Liver (tissue), 3 donors: ENCODE measurements around the gene RICTOR.

Experiments
- CTCF ChIP-seq: fragments of 150-350 bp; IDR thresholded peaks from 2 replicates; pipeline ENCODE4 v1.5.1; 2017; ENCODE audit warnings: improper control_type of control experiment, low read depth, low read length; ENCODE audit not compliant: missing input control
- EGR1 ChIP-seq, 2 donors: IDR thresholded peaks; 2 replicates each; pipeline ENCODE4 v1.6.1; 2016 to 2018; ENCODE audit warnings: antibody characterized with exemption in 2 of 2, low read depth in 2 of 2
- FOXA1 ChIP-seq: IDR thresholded peaks from 2 replicates; pipeline ENCODE4 v1.6.1; 2016; ENCODE audit warnings: antibody characterized with exemption
- GABPA ChIP-seq, 2 donors: IDR thresholded peaks in 1 of 2; conservative IDR thresholded peaks in 1 of 2; 2 replicates each; pipeline ENCODE4 v1.6.1; 2016; ENCODE audit warnings: antibody characterized with exemption in 2 of 2, mild to moderate bottlenecking in 1 of 2, moderate library complexity in 1 of 2
- HNF4G ChIP-seq: IDR thresholded peaks from 2 replicates; pipeline ENCODE4 v1.6.1; 2016; ENCODE audit warnings: antibody characterized with exemption
- RAD21 ChIP-seq, 2 donors: IDR thresholded peaks; 2 replicates each; pipeline ENCODE4 v1.6.1; 2016; ENCODE audit warnings: antibody characterized with exemption in 2 of 2, mild to moderate bottlenecking in 2 of 2
- TF ChIP-seq, protein P1 (sequence below): IDR thresholded peaks from 2 replicates; pipeline ENCODE4 v1.6.1; 2016; ENCODE audit warnings: antibody characterized with exemption, mild to moderate bottlenecking
- donor health status: healthy.
- donor health status: healthy.

DNA sequence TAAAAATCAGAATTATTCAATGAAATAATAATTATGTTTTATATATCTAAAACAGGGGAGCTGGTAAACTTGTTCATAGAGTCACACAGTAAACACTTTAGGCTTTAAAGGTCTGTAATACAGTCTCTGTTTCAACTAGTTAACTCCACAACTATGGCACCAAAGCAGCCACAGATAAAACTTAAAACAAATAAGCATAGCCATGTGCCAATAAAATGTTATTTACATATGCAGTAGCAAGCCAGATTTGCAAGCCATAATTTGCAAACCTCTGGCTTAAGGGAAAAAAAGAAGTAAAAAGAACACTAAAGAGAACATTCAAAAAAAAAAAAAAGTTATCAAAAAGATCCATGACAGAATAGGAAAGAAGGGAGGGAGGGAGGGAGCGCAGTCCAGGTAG is 24.9 kb downstream of the RICTOR start:
- TF ChIP-seq CTCF = no peak
- TF ChIP-seq FOXA1 = no peak
- TF ChIP-seq, protein P1, sequence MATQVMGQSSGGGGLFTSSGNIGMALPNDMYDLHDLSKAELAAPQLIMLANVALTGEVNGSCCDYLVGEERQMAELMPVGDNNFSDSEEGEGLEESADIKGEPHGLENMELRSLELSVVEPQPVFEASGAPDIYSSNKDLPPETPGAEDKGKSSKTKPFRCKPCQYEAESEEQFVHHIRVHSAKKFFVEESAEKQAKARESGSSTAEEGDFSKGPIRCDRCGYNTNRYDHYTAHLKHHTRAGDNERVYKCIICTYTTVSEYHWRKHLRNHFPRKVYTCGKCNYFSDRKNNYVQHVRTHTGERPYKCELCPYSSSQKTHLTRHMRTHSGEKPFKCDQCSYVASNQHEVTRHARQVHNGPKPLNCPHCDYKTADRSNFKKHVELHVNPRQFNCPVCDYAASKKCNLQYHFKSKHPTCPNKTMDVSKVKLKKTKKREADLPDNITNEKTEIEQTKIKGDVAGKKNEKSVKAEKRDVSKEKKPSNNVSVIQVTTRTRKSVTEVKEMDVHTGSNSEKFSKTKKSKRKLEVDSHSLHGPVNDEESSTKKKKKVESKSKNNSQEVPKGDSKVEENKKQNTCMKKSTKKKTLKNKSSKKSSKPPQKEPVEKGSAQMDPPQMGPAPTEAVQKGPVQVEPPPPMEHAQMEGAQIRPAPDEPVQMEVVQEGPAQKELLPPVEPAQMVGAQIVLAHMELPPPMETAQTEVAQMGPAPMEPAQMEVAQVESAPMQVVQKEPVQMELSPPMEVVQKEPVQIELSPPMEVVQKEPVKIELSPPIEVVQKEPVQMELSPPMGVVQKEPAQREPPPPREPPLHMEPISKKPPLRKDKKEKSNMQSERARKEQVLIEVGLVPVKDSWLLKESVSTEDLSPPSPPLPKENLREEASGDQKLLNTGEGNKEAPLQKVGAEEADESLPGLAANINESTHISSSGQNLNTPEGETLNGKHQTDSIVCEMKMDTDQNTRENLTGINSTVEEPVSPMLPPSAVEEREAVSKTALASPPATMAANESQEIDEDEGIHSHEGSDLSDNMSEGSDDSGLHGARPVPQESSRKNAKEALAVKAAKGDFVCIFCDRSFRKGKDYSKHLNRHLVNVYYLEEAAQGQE = no peak
- no peak for TF ChIP-seq HNF4G
- no peak for TF ChIP-seq GABPA (IDR thresholded peaks at IDR 0.05 in 1 of 2, conservative IDR thresholded peaks at IDR 0.05 in 1 of 2)
- TF ChIP-seq RAD21 (IDR thresholded peaks at IDR 0.05) = no peak
- TF ChIP-seq EGR1 (IDR thresholded peaks at IDR 0.05; ENCODE audit: low read depth in 2 of 2) = no peak
